Upper lobe of right lung (tissue), 1 donor: Measurements from ENCODE around the gene CASQ2. TPM values are rescaled to one million over a fixed set of nuclear protein-coding genes. Genes with fewer than 3 reads are reported as not detected.

ENCODE experiments used
- ATAC-seq: fragments of 200-7000 bp; cut with Tn5 transposase; one replicate; pipeline ENCODE4 v1.9.1; 2020; ENCODE audit warnings: mild to moderate bottlenecking, moderate library complexity
- DNase-seq: peaks from one replicate; pipeline ENCODE4 v3.0.0-alpha.2; 2020
- H3K27ac ChIP-seq: fragments of 200-600 bp; one replicate; pipeline ENCODE4 v1.8.0; 2022
- H3K27me3 ChIP-seq: fragments of 200-600 bp; one replicate; pipeline ENCODE4 v1.8.0; 2022; ENCODE audit warnings: mild to moderate bottlenecking
- H3K36me3 ChIP-seq: fragments of 200-600 bp; one replicate; pipeline ENCODE4 v1.8.0; 2022
- H3K4me1 ChIP-seq: fragments of 200-600 bp; one replicate; pipeline ENCODE4 v1.8.0; 2022
- H3K4me3 ChIP-seq: fragments of 200-600 bp; one replicate; pipeline ENCODE4 v1.8.0; 2022; ENCODE audit warnings: mild to moderate bottlenecking
- H3K9me3 ChIP-seq: fragments of 200-600 bp; one replicate; pipeline ENCODE4 v1.8.0; 2022
- CTCF ChIP-seq: fragments of 200-600 bp; IDR thresholded peaks from one replicate; pipeline ENCODE4 v1.8.0; 2022; ENCODE audit warnings: antibody characterized with exemption
- intact Hi-C: fragments of 100-400 bp; cut with DNase I; formaldehyde crosslinking; loops from one replicate; pipeline ENCODE4 v1.11.0; 2022
- total RNA-seq: library from RNA; stranded (reverse); fragmentation: NEBNext Ultra II Directional; extraction: Animal tissue kit (Norgen Biotek cat#: 25700); gene quantifications from one replicate; pipeline ENCODE4 v1.2.1, GENCODE V29; 2021
- donor health status: DM: no; HTN: yes; CAD: no; lungs with severe emphysema.

Gene CASQ2
- total RNA-seq, 1 donor from 2014 or later: 1.3 TPM

DNA sequence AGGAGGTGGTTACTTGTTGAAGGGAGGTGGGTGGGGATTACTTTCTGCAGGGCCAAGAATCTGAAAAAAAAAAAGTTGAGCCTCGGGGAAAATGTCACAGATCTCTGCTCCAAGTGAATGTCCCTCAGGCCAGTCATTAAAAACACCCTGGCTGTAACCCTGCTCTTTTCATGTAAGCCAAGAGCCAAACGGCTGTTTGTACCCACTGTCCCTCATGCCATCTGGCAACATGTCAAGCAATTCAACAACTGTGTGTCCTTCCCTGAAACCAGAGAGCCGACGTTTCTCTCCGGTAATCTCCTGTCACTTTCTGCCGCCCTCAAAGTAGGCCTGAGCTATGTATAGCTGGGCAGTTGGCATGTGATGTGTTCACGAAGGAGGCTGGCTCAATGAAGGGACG is 14.7 kb downstream of the CASQ2 start:
- Histone ChIP-seq H3K9me3 (no peaks in the 10 kb centered on the region), H3K27me3 (no peaks in the 10 kb centered on the region), H3K4me1 (no peaks in the 10 kb centered on the region), H3K27ac (no peak overlapping the region), H3K36me3 (no peaks in the 10 kb centered on the region), H3K4me3 (no peak overlapping the region)
- no peak for TF ChIP-seq CTCF
- ATAC-seq (no peak), DNase-seq (no peak)
- intact Hi-C loops: no loop called here

DNA sequence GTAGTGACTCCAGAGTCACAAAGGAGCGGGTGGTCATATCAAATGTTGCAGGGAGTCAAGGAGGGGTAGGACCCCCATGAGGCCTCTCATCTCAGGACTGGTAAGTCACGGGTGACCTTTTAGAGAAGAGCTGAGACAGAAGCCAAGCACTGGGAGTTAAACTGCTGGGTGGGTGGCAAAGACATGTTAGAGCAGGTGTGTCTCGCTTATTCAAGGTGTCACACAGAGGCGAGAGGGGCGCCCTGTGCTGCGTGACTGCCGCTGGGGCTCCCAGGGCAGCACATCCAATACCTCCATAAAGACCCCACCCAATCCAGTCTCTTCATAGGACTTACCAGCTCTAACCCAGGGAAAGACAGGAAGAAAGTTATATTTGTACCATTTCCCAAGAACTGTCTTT is 15.2 kb downstream of the CASQ2 start:
- ATAC-seq: no peak
- no peak for TF ChIP-seq CTCF
- Histone ChIP-seq H3K4me3 (no peak overlapping the region), H3K4me1 (no peaks in the 10 kb centered on the region), H3K27ac (no peak overlapping the region), H3K36me3 (no peaks in the 10 kb centered on the region), H3K27me3 (no peaks in the 10 kb centered on the region), H3K9me3 (no peaks in the 10 kb centered on the region)
- intact Hi-C loops: no loop called here
- DNase-seq: no peak

GRCh38 chr1:115748401-115749150 is 19.9 kb downstream of the CASQ2 start:
- Histone ChIP-seq H3K4me3 (no peak overlapping the region), H3K27ac (no peak overlapping the region), H3K36me3 (no peaks in the 10 kb centered on the region), H3K9me3 (no peaks in the 10 kb centered on the region), H3K27me3 (no peaks in the 10 kb centered on the region), H3K4me1 (no peaks in the 10 kb centered on the region)
- intact Hi-C loops: no loop called here
- no peak for DNase-seq
- no peak for ATAC-seq
- no peak for TF ChIP-seq CTCF

DNA sequence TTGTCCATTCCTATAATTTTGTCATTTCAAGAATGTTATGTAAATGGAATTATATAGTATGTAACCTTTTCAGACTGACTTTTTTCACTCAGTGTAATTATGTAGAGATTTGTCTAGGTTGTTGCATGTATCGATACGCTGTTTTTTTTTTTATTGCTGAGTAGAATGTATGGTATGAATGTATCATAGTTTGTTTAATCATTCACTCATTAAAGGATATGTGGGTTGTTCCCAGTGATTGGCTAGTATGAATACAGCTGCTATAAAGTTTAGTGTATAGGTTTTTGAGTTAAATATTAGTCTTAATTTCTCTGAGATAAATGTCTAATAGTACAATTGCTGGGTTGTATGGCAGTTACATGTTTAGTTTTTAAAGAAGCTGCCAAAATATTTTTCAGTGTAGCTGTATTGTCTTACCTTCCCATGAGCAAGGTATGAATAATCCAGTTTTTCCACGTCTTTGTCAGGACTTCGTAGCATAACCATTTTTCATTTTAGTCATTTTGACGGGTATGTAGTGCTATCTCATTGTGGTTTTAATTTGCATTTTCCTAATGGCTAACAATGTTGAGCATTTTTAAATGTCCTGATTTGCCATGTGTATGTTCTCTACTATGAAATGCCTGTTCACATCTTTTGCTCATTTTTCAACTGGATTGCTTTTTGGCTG is 22.4 kb downstream of the CASQ2 start:
- H3K27me3 ChIP-seq: no peaks in the 10 kb centered on the region
- no peak for TF ChIP-seq CTCF

GRCh38 chr1:115744646-115745275 is 23.8 kb downstream of the CASQ2 start:
- Histone ChIP-seq H3K27ac (no peak overlapping the region), H3K36me3 (no peaks in the 10 kb centered on the region), H3K4me3 (no peak overlapping the region), H3K9me3 (no peaks in the 10 kb centered on the region), H3K4me1 (no peaks in the 10 kb centered on the region), H3K27me3 (no peaks in the 10 kb centered on the region)
- intact Hi-C loops: no loop called here
- no peak for TF ChIP-seq CTCF
- ATAC-seq: no peak
- DNase-seq: no peak

More for the DNA sequence above, 22.4 kb downstream of the CASQ2 start:
- intact Hi-C loops: no loop called here
- Histone ChIP-seq H3K9me3 (no peaks in the 10 kb centered on the region), H3K4me3 (no peak overlapping the region), H3K27ac (no peak overlapping the region), H3K4me1 (no peaks in the 10 kb centered on the region), H3K36me3 (no peaks in the 10 kb centered on the region)
- ATAC-seq: no peak
- DNase-seq: no peak
